ENCODE results near the gene PPM1F.
"Not testable (repeated sequence)": the region's sequence is repeated elsewhere in the genome, so short reads cannot be mapped to it uniquely, and the experiment has no call there.

Gene PPM1F

GRCh38 chr22:21939935-21940334 lies 12.7 kb downstream of the PPM1F start:
- not testable (repeated sequence) for H4K8ac ChIP-seq (ENCODE audit: low read depth, low read length); H2AFZ ChIP-seq (ENCODE audit: low read length); H3K18ac ChIP-seq (ENCODE audit: low read length); H3K27me3 ChIP-seq (ENCODE audit: control insufficient read depth in 3 of 3, insufficient read depth in 3 of 3, low read depth in 1 of 3, low read length in 3 of 3); DNase-seq (ENCODE audit: low spot score); H4K91ac ChIP-seq (ENCODE audit: low read depth, low read length, poor library complexity); H2BK120ac ChIP-seq (ENCODE audit: low read depth, low read length); H2AK5ac ChIP-seq (ENCODE audit: low read depth, low read length); H3K79me1 ChIP-seq (ENCODE audit: low read depth, low read length); H2BK12ac ChIP-seq (ENCODE audit: low read length); H3K4me2 ChIP-seq (ENCODE audit: insufficient read depth, low read length, poor library complexity, severe bottlenecking); H3K9me3 ChIP-seq (replicated peaks in 1 of 2; ENCODE audit: control insufficient read depth in 2 of 2, insufficient read depth in 1 of 2, low read depth in 1 of 2, low read length in 2 of 2); H3K9ac ChIP-seq (ENCODE audit: low read depth, low read length, poor library complexity); H3K4me3 ChIP-seq (ENCODE audit: low read length in 2 of 2); H3K4ac ChIP-seq (ENCODE audit: low read length); H3K27ac ChIP-seq (replicated peaks; ENCODE audit: low read length); H2BK5ac ChIP-seq (ENCODE audit: low read length); H2BK15ac ChIP-seq (ENCODE audit: low read length); H3K14ac ChIP-seq (ENCODE audit: low read length)
- H3K36me3 ChIP-seq (replicated peaks in 1 of 2; ENCODE audit: control insufficient read depth in 2 of 2, insufficient read depth in 2 of 2, low read length in 2 of 2), result peaks cover 13 to 48% of the 10 kb centered on the region in 2 donors
- WGBS, 2 donors (ENCODE audit: extremely low coverage in 2 of 2, insufficient read length in 2 of 2, insufficient replicate concordance in 1 of 2), result no CpG with 5 or more reads among the region's 5 CpGs
- H3K23ac ChIP-seq (ENCODE audit: low read depth, low read length, poor library complexity), result peak overlapping the region; percentile 98
- H3K4me1 ChIP-seq (ENCODE audit: control insufficient read depth in 2 of 2, insufficient read depth in 1 of 2, low read depth in 1 of 2, low read length in 2 of 2), result peaks cover 5 to 18% of the 10 kb centered on the region in 2 donors

- Histone ChIP-seq H2BK15ac (ENCODE audit: low read length) (no peak overlapping the region), H3K9me3 (replicated peaks in 1 of 2; ENCODE audit: control insufficient read depth in 2 of 2, insufficient read depth in 1 of 2, low read depth in 1 of 2, low read length in 2 of 2) (no peaks in the 10 kb centered on the region), H3K27me3 (ENCODE audit: control insufficient read depth in 3 of 3, insufficient read depth in 3 of 3, low read depth in 1 of 3, low read length in 3 of 3) (no peaks in the 10 kb centered on the region), H3K4ac (ENCODE audit: low read length) (no peak overlapping the region), H3K23ac (ENCODE audit: low read depth, low read length, poor library complexity) (peak overlapping the region; percentile 98), H3K4me1 (ENCODE audit: control insufficient read depth in 2 of 2, insufficient read depth in 1 of 2, low read depth in 1 of 2, low read length in 2 of 2) (peaks cover 5 to 18% of the 10 kb centered on the region in 2 donors), H3K14ac (ENCODE audit: low read length) (no peak overlapping the region), H2AFZ (ENCODE audit: low read length) (no peak overlapping the region), H2AK5ac (ENCODE audit: low read depth, low read length) (peak overlapping the region; percentile 68), H4K8ac (ENCODE audit: low read depth, low read length) (no peak overlapping the region), H2BK120ac (ENCODE audit: low read depth, low read length) (no peak overlapping the region), H2BK5ac (ENCODE audit: low read length) (no peak overlapping the region), H3K9ac (ENCODE audit: low read depth, low read length, poor library complexity) (peak overlapping the region; percentile 12), H2BK12ac (ENCODE audit: low read length) (no peak overlapping the region), H3K79me1 (ENCODE audit: low read depth, low read length) (no peaks in the 10 kb centered on the region), H3K27ac (replicated peaks; ENCODE audit: low read length) (no peak overlapping the region), H4K91ac (ENCODE audit: low read depth, low read length, poor library complexity) (no peak overlapping the region), H3K36me3 (replicated peaks in 1 of 2; ENCODE audit: control insufficient read depth in 2 of 2, insufficient read depth in 2 of 2, low read length in 2 of 2) (peaks cover 10 to 45% of the 10 kb centered on the region in 2 donors), H3K4me2 (ENCODE audit: insufficient read depth, low read length, poor library complexity, severe bottlenecking) (no peak overlapping the region), H3K4me3 (ENCODE audit: low read length in 2 of 2) (no peak overlapping the region), H3K18ac (ENCODE audit: low read length) (no peak overlapping the region)
- DNase-seq (ENCODE audit: low spot score), result no peak
- WGBS, 2 donors (ENCODE audit: extremely low coverage in 2 of 2, insufficient read length in 2 of 2, insufficient replicate concordance in 1 of 2), result no CpG with 5 or more reads among the region's 10 CpGs
These were observed 13.2 kb downstream of the PPM1F start for GRCh38 chr22:21939461-21939913.

- H4K91ac ChIP-seq (ENCODE audit: low read depth, low read length, poor library complexity), result no peak overlapping the region
- no peak overlapping the region for H3K4me2 ChIP-seq (ENCODE audit: insufficient read depth, low read length, poor library complexity, severe bottlenecking)
- H3K36me3 ChIP-seq (replicated peaks in 1 of 2; ENCODE audit: control insufficient read depth in 2 of 2, insufficient read depth in 2 of 2, low read length in 2 of 2), result peaks cover 6 to 44% of the 10 kb centered on the region in 2 donors
- no peaks in the 10 kb centered on the region for H3K79me1 ChIP-seq (ENCODE audit: low read depth, low read length)
- no CpG with 5 or more reads among the region's 11 CpGs for WGBS, 2 donors (ENCODE audit: extremely low coverage in 2 of 2, insufficient read length in 2 of 2, insufficient replicate concordance in 1 of 2)
- H3K4me3 ChIP-seq (ENCODE audit: low read length in 2 of 2), result peak overlapping the region in 1 of 2 donors; percentile 60
- no peak for DNase-seq (ENCODE audit: low spot score)
- peak overlapping the region; percentile 68 for H2AK5ac ChIP-seq (ENCODE audit: low read depth, low read length)
- H3K23ac ChIP-seq (ENCODE audit: low read depth, low read length, poor library complexity), result peak overlapping the region; percentile 98
- no peak overlapping the region for H2BK5ac ChIP-seq (ENCODE audit: low read length)
- no peak overlapping the region for H3K4ac ChIP-seq (ENCODE audit: low read length)
- peak overlapping the region; percentile 85 for H2BK12ac ChIP-seq (ENCODE audit: low read length)
- H2AFZ ChIP-seq (ENCODE audit: low read length), result peak overlapping the region; percentile 99
- peak overlapping the region; percentile 66 for H3K9ac ChIP-seq (ENCODE audit: low read depth, low read length, poor library complexity)
- no peak overlapping the region for H2BK15ac ChIP-seq (ENCODE audit: low read length)
- H3K14ac ChIP-seq (ENCODE audit: low read length), result no peak overlapping the region
- no peaks in the 10 kb centered on the region for H3K9me3 ChIP-seq (replicated peaks in 1 of 2; ENCODE audit: control insufficient read depth in 2 of 2, insufficient read depth in 1 of 2, low read depth in 1 of 2, low read length in 2 of 2)
- H3K27ac ChIP-seq (replicated peaks; ENCODE audit: low read length), result no peak overlapping the region
- H3K27me3 ChIP-seq (ENCODE audit: control insufficient read depth in 3 of 3, insufficient read depth in 3 of 3, low read depth in 1 of 3, low read length in 3 of 3), result no peaks in the 10 kb centered on the region
- H2BK120ac ChIP-seq (ENCODE audit: low read depth, low read length), result no peak overlapping the region
- H3K4me1 ChIP-seq (ENCODE audit: control insufficient read depth in 2 of 2, insufficient read depth in 1 of 2, low read depth in 1 of 2, low read length in 2 of 2), result peaks cover 5 to 18% of the 10 kb centered on the region in 2 donors
- peak overlapping the region; percentile 17 for H3K18ac ChIP-seq (ENCODE audit: low read length)
- H4K8ac ChIP-seq (ENCODE audit: low read depth, low read length), result peak overlapping the region; percentile 53
These were observed 13.7 kb downstream of the PPM1F start for GRCh38 chr22:21938906-21939305.

- Histone ChIP-seq H3K18ac (ENCODE audit: low read length) (peak overlapping the region; percentile 90), H3K4ac (ENCODE audit: low read length) (no peak overlapping the region), H4K8ac (ENCODE audit: low read depth, low read length) (no peak overlapping the region), H3K23ac (ENCODE audit: low read depth, low read length, poor library complexity) (peak overlapping the region; percentile 98), H3K27me3 (ENCODE audit: control insufficient read depth in 3 of 3, insufficient read depth in 3 of 3, low read depth in 1 of 3, low read length in 3 of 3) (no peaks in the 10 kb centered on the region), H3K79me1 (ENCODE audit: low read depth, low read length) (no peaks in the 10 kb centered on the region), H3K9ac (ENCODE audit: low read depth, low read length, poor library complexity) (peak overlapping the region; percentile 91), H2BK120ac (ENCODE audit: low read depth, low read length) (no peak overlapping the region), H3K4me1 (ENCODE audit: control insufficient read depth in 2 of 2, insufficient read depth in 1 of 2, low read depth in 1 of 2, low read length in 2 of 2) (peaks cover 5 to 18% of the 10 kb centered on the region in 2 donors), H3K27ac (replicated peaks; ENCODE audit: low read length) (peak overlapping the region; percentile 87), H3K4me3 (ENCODE audit: low read length in 2 of 2) (peak overlapping the region; percentile 60 to 80), H3K9me3 (replicated peaks in 1 of 2; ENCODE audit: control insufficient read depth in 2 of 2, insufficient read depth in 1 of 2, low read depth in 1 of 2, low read length in 2 of 2) (no peaks in the 10 kb centered on the region), H2BK5ac (ENCODE audit: low read length) (peak overlapping the region; percentile 56), H2AK5ac (ENCODE audit: low read depth, low read length) (peak overlapping the region; percentile 72), H2BK15ac (ENCODE audit: low read length) (no peak overlapping the region), H3K36me3 (replicated peaks in 1 of 2; ENCODE audit: control insufficient read depth in 2 of 2, insufficient read depth in 2 of 2, low read length in 2 of 2) (peaks cover 6 to 51% of the 10 kb centered on the region in 2 donors), H2AFZ (ENCODE audit: low read length) (peak overlapping the region; percentile 99), H4K91ac (ENCODE audit: low read depth, low read length, poor library complexity) (no peak overlapping the region), H3K4me2 (ENCODE audit: insufficient read depth, low read length, poor library complexity, severe bottlenecking) (peak overlapping the region; percentile 96), H3K14ac (ENCODE audit: low read length) (peak overlapping the region; percentile 99), H2BK12ac (ENCODE audit: low read length) (no peak overlapping the region)
- no CpG with 5 or more reads among the region's 42 CpGs for WGBS, 2 donors (ENCODE audit: extremely low coverage in 2 of 2, insufficient read length in 2 of 2, insufficient replicate concordance in 1 of 2)
- peak; percentile 90 for DNase-seq (ENCODE audit: low spot score)
These were observed 14.4 kb downstream of the PPM1F start for GRCh38 chr22:21938071-21938822.

Data from neuronal stem cell (in vitro differentiated cells).